Measurements from ENCODE around the gene FOSL2.

Gene FOSL2

GRCh38 chr2:28382755-28383154, 9.9 kb upstream of the FOSL2 start:
- Histone ChIP-seq H3K79me2 (ENCODE audit: insufficient read depth, low read length) (no peaks in the 10 kb centered on the region), H3F3A (ENCODE audit: insufficient read depth, low read length) (no peaks in the 10 kb centered on the region), H4K20me1 (ENCODE audit: insufficient read depth, low read length) (no peaks in the 10 kb centered on the region), H3K27me3 (ENCODE audit: insufficient read depth, low read length) (0 out of 2 replicates have a peak, but pooled peaks cover 6% of the 10 kb centered on the region), H3K9me3 (ENCODE audit: low read length) (no peaks in the 10 kb centered on the region), H3K36me3 (ENCODE audit: insufficient read depth, low read length) (no peaks in the 10 kb centered on the region), H3K27ac (ENCODE audit: low read depth, low read length, poor library complexity, severe bottlenecking) (no peak overlapping the region), H3K4me1 (ENCODE audit: insufficient read depth, low read length, severe bottlenecking) (no peaks in the 10 kb centered on the region), H3K9ac (ENCODE audit: low read length) (no peak overlapping the region), H2AFZ (ENCODE audit: low read length) (no peak overlapping the region), H3K4me2 (ENCODE audit: low read length) (no peak overlapping the region), H3K4me3 (ENCODE audit: low read depth, low read length, poor library complexity, severe bottlenecking) (no peak overlapping the region), H3K9me2 (ENCODE audit: low read depth, low read length) (no peaks in the 10 kb centered on the region)
- TF ChIP-seq EZH2 (IDR thresholded peaks at IDR 0.05; ENCODE audit: borderline replicate concordance, low read length), result no peak
- no peak for TF ChIP-seq CTCF (IDR thresholded peaks at IDR 0.05; ENCODE audit: low read length)

GRCh38 chr2:28387082-28387960, 5.3 kb upstream of the FOSL2 start:
- TF ChIP-seq CTCF (IDR thresholded peaks at IDR 0.05; ENCODE audit: low read length) (no peak), EZH2 (IDR thresholded peaks at IDR 0.05; ENCODE audit: borderline replicate concordance, low read length) (no peak)
- no peaks in the 10 kb centered on the region for H3K79me2 ChIP-seq (ENCODE audit: insufficient read depth, low read length)
- 0 out of 2 replicates have a peak, but pooled peaks cover 6% of the 10 kb centered on the region for H3K27me3 ChIP-seq (ENCODE audit: insufficient read depth, low read length)
- no peaks in the 10 kb centered on the region for H4K20me1 ChIP-seq (ENCODE audit: insufficient read depth, low read length)
- no peak overlapping the region for H3K4me2 ChIP-seq (ENCODE audit: low read length)
- no peaks in the 10 kb centered on the region for H3K36me3 ChIP-seq (ENCODE audit: insufficient read depth, low read length)
- H3K4me3 ChIP-seq (ENCODE audit: low read depth, low read length, poor library complexity, severe bottlenecking), result no peak overlapping the region
- no peaks in the 10 kb centered on the region for H3K9me2 ChIP-seq (ENCODE audit: low read depth, low read length)
- H3K27ac ChIP-seq (ENCODE audit: low read depth, low read length, poor library complexity, severe bottlenecking), result no peak overlapping the region
- H3K9ac ChIP-seq (ENCODE audit: low read length), result no peak overlapping the region
- H2AFZ ChIP-seq (ENCODE audit: low read length), result no peak overlapping the region
- H3F3A ChIP-seq (ENCODE audit: insufficient read depth, low read length), result no peaks in the 10 kb centered on the region
- H3K4me1 ChIP-seq (ENCODE audit: insufficient read depth, low read length, severe bottlenecking), result peaks cover 11% of the 10 kb centered on the region
- H3K9me3 ChIP-seq (ENCODE audit: low read length), result no peaks in the 10 kb centered on the region

GRCh38 chr2:28389399-28390240, 3.0 kb upstream of the FOSL2 start:
- Histone ChIP-seq H3F3A (ENCODE audit: insufficient read depth, low read length) (no peaks in the 10 kb centered on the region), H3K4me3 (ENCODE audit: low read depth, low read length, poor library complexity, severe bottlenecking) (peak overlapping the region; percentile 73), H4K20me1 (ENCODE audit: insufficient read depth, low read length) (no peaks in the 10 kb centered on the region), H3K9ac (ENCODE audit: low read length) (no peak overlapping the region), H3K27me3 (ENCODE audit: insufficient read depth, low read length) (0 out of 2 replicates have a peak, but pooled peaks cover 6% of the 10 kb centered on the region), H2AFZ (ENCODE audit: low read length) (no peak overlapping the region), H3K36me3 (ENCODE audit: insufficient read depth, low read length) (no peaks in the 10 kb centered on the region), H3K9me2 (ENCODE audit: low read depth, low read length) (no peaks in the 10 kb centered on the region), H3K4me1 (ENCODE audit: insufficient read depth, low read length, severe bottlenecking) (peaks cover 11% of the 10 kb centered on the region), H3K27ac (ENCODE audit: low read depth, low read length, poor library complexity, severe bottlenecking) (no peak overlapping the region), H3K9me3 (ENCODE audit: low read length) (no peaks in the 10 kb centered on the region), H3K79me2 (ENCODE audit: insufficient read depth, low read length) (no peaks in the 10 kb centered on the region), H3K4me2 (ENCODE audit: low read length) (peak overlapping the region; percentile 89)
- TF ChIP-seq EZH2 (IDR thresholded peaks at IDR 0.05; ENCODE audit: borderline replicate concordance, low read length) (no peak), CTCF (IDR thresholded peaks at IDR 0.05; ENCODE audit: low read length) (no peak)
